Measurements from ENCODE around the gene ARMC12. TPM values are rescaled to one million over a fixed set of nuclear protein-coding genes. Genes with fewer than 3 reads are reported as not detected.

ARMC12 gene
- total RNA-seq, 1 donor = 0.45 TPM

DNA sequence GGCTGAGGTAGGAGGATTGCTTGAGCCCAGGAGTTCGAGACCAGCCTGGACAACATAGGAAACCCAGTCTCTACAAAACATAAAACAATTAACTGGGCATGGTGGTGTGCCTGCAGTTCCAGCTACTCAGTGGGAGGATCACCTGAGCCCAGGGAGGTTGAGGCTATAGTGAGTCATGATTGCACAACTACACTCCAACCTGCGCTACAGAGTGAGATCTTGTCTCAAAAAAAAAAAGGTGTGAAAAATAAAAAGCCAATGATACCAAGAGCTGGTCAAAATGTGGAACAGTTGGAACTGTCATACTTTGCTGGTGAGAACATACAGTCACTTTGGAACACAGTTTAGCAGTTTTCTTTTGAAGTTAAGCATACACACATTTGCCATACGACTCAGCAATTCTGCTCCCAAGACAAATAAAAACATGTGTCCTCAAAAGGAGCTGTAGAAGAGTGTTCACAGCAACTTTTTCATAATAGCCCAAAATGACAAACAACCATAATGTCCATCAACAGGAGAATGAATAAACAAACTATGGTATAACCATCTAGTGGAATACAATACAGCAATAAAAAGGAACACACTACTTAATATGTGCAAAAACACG is 26.5 kb upstream of the ARMC12 start:
- TF ChIP-seq CTCF (IDR thresholded peaks at IDR 0.05; ENCODE audit: insufficient read depth, low read length) = no peak
- no peak for DNase-seq (ENCODE audit: low read depth)
- H3K4me3 ChIP-seq (ENCODE audit: low read depth, low read length) = no peak overlapping the region

GRCh38 chr6:35711731-35712130 is 25.1 kb upstream of the ARMC12 start:
- no peak overlapping the region for H3K4me3 ChIP-seq (ENCODE audit: low read depth, low read length)
- no peak for TF ChIP-seq CTCF (IDR thresholded peaks at IDR 0.05; ENCODE audit: insufficient read depth, low read length)
- DNase-seq (ENCODE audit: low read depth) = no peak

DNA sequence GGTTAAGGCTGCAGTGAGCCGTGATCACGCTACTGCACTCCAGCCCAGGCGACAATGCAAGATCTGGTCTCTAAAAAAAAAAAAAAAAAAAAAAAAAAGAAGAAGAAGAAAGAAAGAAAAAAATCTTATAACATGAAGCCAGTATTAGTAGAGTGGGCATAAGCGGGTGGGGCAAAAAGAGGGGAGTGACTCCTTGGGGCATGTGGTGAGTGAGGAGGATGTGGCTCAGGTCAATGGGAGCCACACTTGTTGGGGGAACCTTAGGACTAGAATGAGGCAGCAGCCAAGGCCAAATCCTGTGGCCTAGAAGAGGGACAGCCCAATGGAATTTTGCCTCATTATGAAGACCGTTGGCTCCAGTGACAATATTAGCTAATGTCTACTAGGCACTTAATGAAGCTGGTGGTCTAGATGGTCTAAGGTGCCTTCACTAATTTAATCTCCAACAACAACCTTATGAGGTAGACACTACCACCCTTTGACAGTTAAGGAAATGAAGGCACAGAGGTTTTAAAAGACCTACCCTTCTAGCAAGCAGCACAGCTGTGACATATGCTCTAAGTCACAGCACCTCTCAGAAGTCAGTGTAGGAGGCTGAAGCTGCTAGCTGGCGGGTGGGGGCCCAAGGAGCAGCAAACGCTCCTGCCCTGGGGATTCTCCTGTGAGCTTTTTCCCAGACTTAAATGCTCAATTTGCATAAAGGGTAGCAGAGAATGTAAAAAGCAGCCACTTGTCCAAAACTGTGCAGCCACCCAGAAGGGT is 23.6 kb upstream of the ARMC12 start:
- TF ChIP-seq CTCF (IDR thresholded peaks at IDR 0.05; ENCODE audit: insufficient read depth, low read length) = no peak
- no peak overlapping the region for H3K4me3 ChIP-seq (ENCODE audit: low read depth, low read length)
- no peak for DNase-seq (ENCODE audit: low read depth)

- H3K4me3 ChIP-seq (ENCODE audit: low read depth, low read length) = no peak overlapping the region
- no peak for TF ChIP-seq CTCF (IDR thresholded peaks at IDR 0.05; ENCODE audit: insufficient read depth, low read length)
- no peak for DNase-seq (ENCODE audit: low read depth)
These were observed 20.0 kb upstream of the ARMC12 start for GRCh38 chr6:35716798-35717197.

DNA sequence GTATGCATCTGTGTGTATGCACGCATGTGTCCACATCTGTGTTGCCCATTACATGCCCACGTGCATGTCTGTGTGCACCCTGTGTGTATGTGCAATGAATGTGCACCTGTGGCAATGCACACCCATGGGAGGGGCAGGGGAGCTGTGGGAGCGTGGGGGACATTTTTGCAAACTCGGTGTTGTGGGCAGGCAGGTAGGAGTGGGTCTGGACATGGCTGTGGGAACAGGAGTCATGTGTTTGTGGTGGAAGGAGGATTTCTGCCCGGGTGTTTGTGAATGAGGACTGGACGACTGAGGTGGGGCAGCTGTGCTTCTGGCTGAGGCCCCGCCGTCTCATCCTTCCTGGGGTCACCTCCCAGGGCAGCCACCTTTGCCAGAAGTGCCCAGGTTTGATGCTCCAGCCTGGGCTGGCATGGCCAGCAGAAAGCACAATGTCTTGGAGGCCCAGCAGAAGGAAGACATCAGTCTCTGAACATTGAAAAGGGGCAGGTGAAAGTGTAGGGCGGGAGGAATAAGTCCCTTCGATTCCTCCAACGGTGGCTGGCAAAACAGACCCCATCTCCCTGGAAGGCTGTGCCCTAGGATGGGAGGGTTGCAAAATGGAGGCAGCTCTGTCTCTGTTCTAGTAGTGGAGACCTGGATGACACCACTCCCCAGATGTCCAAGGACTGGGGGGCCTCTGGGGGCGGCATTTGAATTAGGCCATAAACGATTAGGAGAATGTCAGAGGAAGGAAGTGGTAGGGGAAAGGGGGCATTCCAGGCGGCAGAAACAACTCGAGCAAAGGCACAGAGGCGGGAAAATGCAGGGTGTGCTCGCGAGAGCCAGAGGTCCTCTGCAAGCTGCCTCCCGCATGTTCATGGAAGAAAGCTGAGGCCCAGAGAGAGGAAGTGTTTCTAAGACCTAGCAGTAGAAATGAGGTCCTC is 19.1 kb upstream of the ARMC12 start:
- TF ChIP-seq CTCF (IDR thresholded peaks at IDR 0.05; ENCODE audit: insufficient read depth, low read length) = no peak
- no peak overlapping the region for H3K4me3 ChIP-seq (ENCODE audit: low read depth, low read length)
- no peak for DNase-seq (ENCODE audit: low read depth)

DNA sequence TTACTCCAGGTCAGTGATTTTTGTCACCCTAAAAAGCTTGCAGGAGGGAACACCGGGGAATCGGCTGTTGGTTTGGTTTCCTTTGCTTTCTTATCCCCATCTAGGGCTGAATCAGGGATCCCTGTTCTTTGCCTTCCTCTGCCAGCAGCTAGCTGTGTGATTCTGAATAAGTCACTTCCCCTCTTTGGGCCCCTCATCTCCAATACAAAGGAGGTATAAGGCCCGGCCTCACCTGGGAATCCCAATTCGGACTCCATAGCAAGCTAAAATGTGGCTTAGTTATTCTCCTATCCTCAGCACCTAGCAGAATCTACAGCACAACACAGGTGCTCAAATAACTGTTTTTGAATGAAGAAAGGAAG is 18.5 kb upstream of the ARMC12 start:
- no peak for TF ChIP-seq CTCF (IDR thresholded peaks at IDR 0.05; ENCODE audit: insufficient read depth, low read length)
- no peak for DNase-seq (ENCODE audit: low read depth)
- no peak overlapping the region for H3K4me3 ChIP-seq (ENCODE audit: low read depth, low read length)
